ENCODE data around the gene FGF8.

Gene FGF8

GRCh38 chr10:101816376-101816775 lies 40.5 kb upstream of the FGF8 start:
- TF ChIP-seq CTCF (IDR thresholded peaks at IDR 0.05; ENCODE audit: borderline replicate concordance, insufficient read depth, low read depth, low read length), result no peak
- peak overlapping the region; percentile 96 for H3K4me3 ChIP-seq (ENCODE audit: low read depth, low read length)

GRCh38 chr10:101814466-101815071 lies 38.7 kb upstream of the FGF8 start:
- H3K4me3 ChIP-seq (ENCODE audit: low read depth, low read length), result peak overlapping the region; percentile 96
- TF ChIP-seq CTCF (IDR thresholded peaks at IDR 0.05; ENCODE audit: borderline replicate concordance, insufficient read depth, low read depth, low read length), result no peak

GRCh38 chr10:101812606-101813005 lies 36.7 kb upstream of the FGF8 start:
- no peak for TF ChIP-seq CTCF (IDR thresholded peaks at IDR 0.05; ENCODE audit: borderline replicate concordance, insufficient read depth, low read depth, low read length)
- H3K4me3 ChIP-seq (ENCODE audit: low read depth, low read length), result no peak overlapping the region

- TF ChIP-seq CTCF (IDR thresholded peaks at IDR 0.05; ENCODE audit: borderline replicate concordance, insufficient read depth, low read depth, low read length), result no peak
- H3K4me3 ChIP-seq (ENCODE audit: low read depth, low read length), result no peak overlapping the region
Measured at GRCh38 chr10:101807158-101807557, 31.2 kb upstream of the FGF8 start.

- TF ChIP-seq CTCF (IDR thresholded peaks at IDR 0.05; ENCODE audit: borderline replicate concordance, insufficient read depth, low read depth, low read length), result no peak
- no peak overlapping the region for H3K4me3 ChIP-seq (ENCODE audit: low read depth, low read length)
Measured at GRCh38 chr10:101803511-101803910, 27.6 kb upstream of the FGF8 start.

GRCh38 chr10:101797403-101798059 lies 21.6 kb upstream of the FGF8 start:
- no peak for TF ChIP-seq CTCF (IDR thresholded peaks at IDR 0.05; ENCODE audit: borderline replicate concordance, insufficient read depth, low read depth, low read length)
- H3K4me3 ChIP-seq (ENCODE audit: low read depth, low read length), result no peak overlapping the region

GRCh38 chr10:101793526-101793925 lies 17.6 kb upstream of the FGF8 start:
- TF ChIP-seq CTCF (IDR thresholded peaks at IDR 0.05; ENCODE audit: borderline replicate concordance, insufficient read depth, low read depth, low read length), result no peak
- H3K4me3 ChIP-seq (ENCODE audit: low read depth, low read length), result no peak overlapping the region

All from GM12875 (cell line).